Glomerular endothelial cell (primary cell): Measurements from ENCODE around the gene CNTRL. TPM values are rescaled to one million over a fixed set of nuclear protein-coding genes. Genes with fewer than 3 reads are reported as not detected.
"Not testable (repeated sequence)": the region's sequence is repeated elsewhere in the genome, so short reads cannot be mapped to it uniquely, and the experiment has no call there.

Source experiments
- DNase-seq: peaks from one replicate; pipeline ENCODE4 v3.0.0-alpha.2; 2011; ENCODE audit warnings: low read depth, low spot score; ENCODE audit errors: extremely low read depth
- total RNA-seq: library from RNA; depleted of rRNA; stranded (reverse); fragments of >200 nt; gene quantifications from 2 replicates; pipeline ENCODE4 v1.2.3, GENCODE V29; 2015

CNTRL gene
- total RNA-seq, 1 donor from 2014 or later: 8.1 TPM

GRCh38 chr9:121071756-121072421 lies 2.9 kb upstream of the CNTRL start:
- no peak for DNase-seq

GRCh38 chr9:121073038-121073437 lies 1.7 kb upstream of the CNTRL start:
- DNase-seq: no peak

GRCh38 chr9:121075251-121076036 lies 689 bp downstream of the CNTRL start:
- no peak for DNase-seq

- no peak for DNase-seq
Observed at GRCh38 chr9:121082075-121082474, 7.3 kb downstream of the CNTRL start.

- DNase-seq: no peak
Observed at GRCh38 chr9:121085661-121086060, 10.9 kb downstream of the CNTRL start.

GRCh38 chr9:121088576-121088975 lies 13.8 kb downstream of the CNTRL start:
- no peak for DNase-seq

- not testable (repeated sequence) for DNase-seq
Observed at GRCh38 chr9:121090743-121091142, 16.0 kb downstream of the CNTRL start.

GRCh38 chr9:121095057-121095456 lies 20.3 kb downstream of the CNTRL start:
- no peak for DNase-seq

GRCh38 chr9:121098567-121099198 lies 23.9 kb downstream of the CNTRL start:
- DNase-seq: no peak

- DNase-seq: not testable (repeated sequence)
Observed at GRCh38 chr9:121104054-121104453, 29.3 kb downstream of the CNTRL start.

GRCh38 chr9:121105531-121105930 lies 30.8 kb downstream of the CNTRL start:
- no peak for DNase-seq

- DNase-seq: no peak
Observed at GRCh38 chr9:121107029-121107428, 32.3 kb downstream of the CNTRL start.

- DNase-seq: no peak
Observed at GRCh38 chr9:121107881-121108280, 33.1 kb downstream of the CNTRL start.

- no peak for DNase-seq
Observed at GRCh38 chr9:121115466-121115865, 40.7 kb downstream of the CNTRL start.

- DNase-seq: no peak
Observed at GRCh38 chr9:121118266-121118665, 43.5 kb downstream of the CNTRL start.

GRCh38 chr9:121120386-121120785 lies 45.6 kb downstream of the CNTRL start:
- DNase-seq: no peak

- DNase-seq: peak; percentile 72
Observed at GRCh38 chr9:121121582-121122087, 46.9 kb downstream of the CNTRL start.

GRCh38 chr9:121122246-121123032 lies 47.7 kb downstream of the CNTRL start:
- DNase-seq: no peak

GRCh38 chr9:121123816-121124535 lies 49.2 kb downstream of the CNTRL start:
- no peak for DNase-seq

- DNase-seq: no peak
Observed at GRCh38 chr9:121125590-121125989, 50.8 kb downstream of the CNTRL start.
